ENCODE results near the gene SDC4. TPM values are rescaled to one million over a fixed set of nuclear protein-coding genes. Genes with fewer than 3 reads are reported as not detected.

SDC4 gene
- total and polyA plus RNA-seq, 7 experiments from 2014 or later: 0.21 to 46.7 (median 0.47) TPM; not detected in 1

- H3K4me3 Mint-ChIP-seq: no peak overlapping the region
- H3K9me3 Mint-ChIP-seq: peaks cover 0 to 1% (median 0%) of the 10 kb centered on the region in 11 donors
- H3K36me3 ChIP-seq (ENCODE audit: control insufficient read depth in 2 of 3, insufficient read depth in 3 of 3, low read length in 3 of 3): no peaks in the 10 kb centered on the region
- peaks cover 28 to 73% (median 65%) of the 10 kb centered on the region in 5 donors for H3K27me3 Mint-ChIP-seq
- H3K4me3 ChIP-seq (ENCODE audit: low read length): no peak overlapping the region
- POLR2A ChIA-PET: no interaction called here
- peaks cover 0 to 3% (median 0%) of the 10 kb centered on the region in 5 donors for H3K36me3 Mint-ChIP-seq
- no peaks in the 10 kb centered on the region for H3K4me1 ChIP-seq (ENCODE audit: control insufficient read depth in 2 of 2, insufficient read depth in 2 of 2, low read length in 2 of 2)
- intact Hi-C loops (cut with micrococcal nuclease): loop anchor here in 1 of 2 donors (5.0 kb wide), 1 partner anchor 300 kb away; no protein-coding TSS in a partner anchor
- ATAC-seq (no peak), DNase-seq (no peak)
- no peak overlapping the region for H3K27ac Mint-ChIP-seq
- no peak overlapping the region for H3K27ac ChIP-seq (ENCODE audit: low read depth, low read length)
- H3K27me3 ChIP-seq (ENCODE audit: control insufficient read depth in 2 of 2, insufficient read depth in 2 of 2, low read length in 2 of 2): no peaks in the 10 kb centered on the region
- CTCF ChIA-PET: interaction anchor here (0.6 to 1.0 kb wide), 3 partner anchors 19 to 147 kb away, joined by 3 to 6 read pairs (median 5); no protein-coding TSS in a partner anchor
- no peaks in the 10 kb centered on the region for H3K9me3 ChIP-seq (ENCODE audit: control insufficient read depth in 2 of 3, low read length in 3 of 3)
- peaks cover 7 to 24% (median 10%) of the 10 kb centered on the region in 7 donors for H3K4me1 Mint-ChIP-seq
Measured at GRCh38 chr20:45312241-45312640, 36.0 kb downstream of the SDC4 start.

- Histone ChIP-seq H3K4me1 (ENCODE audit: control insufficient read depth in 2 of 2, insufficient read depth in 2 of 2, low read length in 2 of 2) (no peaks in the 10 kb centered on the region), H3K36me3 (ENCODE audit: control insufficient read depth in 2 of 3, insufficient read depth in 3 of 3, low read length in 3 of 3) (no peaks in the 10 kb centered on the region), H3K4me3 (ENCODE audit: low read length) (no peak overlapping the region), H3K27me3 (ENCODE audit: control insufficient read depth in 2 of 2, insufficient read depth in 2 of 2, low read length in 2 of 2) (no peaks in the 10 kb centered on the region), H3K9me3 (ENCODE audit: control insufficient read depth in 2 of 3, low read length in 3 of 3) (no peaks in the 10 kb centered on the region), H3K27ac (ENCODE audit: low read depth, low read length) (no peak overlapping the region)
- H3K9me3 Mint-ChIP-seq: peaks cover 0 to 1% (median 0%) of the 10 kb centered on the region in 11 donors
- ChIA-PET CTCF (interaction anchor here (1.0 kb wide), 1 partner anchor 18 kb away, joined by 6 read pairs; no protein-coding TSS in a partner anchor), POLR2A (no interaction called here)
- DNase-seq: peak in 8 of 9 donors; percentile 37 to 73 (median 42)
- peaks cover 25 to 67% (median 62%) of the 10 kb centered on the region in 5 donors for H3K27me3 Mint-ChIP-seq
- peaks cover 7 to 24% (median 10%) of the 10 kb centered on the region in 7 donors for H3K4me1 Mint-ChIP-seq
- H3K27ac Mint-ChIP-seq: no peak overlapping the region
- peak; percentile 76 for ATAC-seq
- no peaks in the 10 kb centered on the region for H3K36me3 Mint-ChIP-seq
- H3K4me3 Mint-ChIP-seq: peak overlapping the region in 1 of 10 donors; percentile 10
- intact Hi-C loops (cut with micrococcal nuclease): loop anchor here in 1 of 2 donors (2.0 to 5.0 kb wide), 2 partner anchors 299 to 459 kb away; no protein-coding TSS in a partner anchor
Measured at GRCh38 chr20:45311589-45312211, 36.5 kb downstream of the SDC4 start.

- Mint-ChIP-seq H3K27ac (no peak overlapping the region), H3K9me3 (peaks cover 0 to 1% (median 0%) of the 10 kb centered on the region in 11 donors), H3K4me1 (peaks cover 7 to 18% (median 7%) of the 10 kb centered on the region in 7 donors), H3K36me3 (peaks cover 0 to 2% (median 0%) of the 10 kb centered on the region in 5 donors), H3K27me3 (peaks cover 17 to 60% (median 54%) of the 10 kb centered on the region in 5 donors), H3K4me3 (no peak overlapping the region)
- H3K9me3 ChIP-seq (ENCODE audit: control insufficient read depth in 2 of 3, low read length in 3 of 3): no peaks in the 10 kb centered on the region
- no peaks in the 10 kb centered on the region for H3K4me1 ChIP-seq (ENCODE audit: control insufficient read depth in 2 of 2, insufficient read depth in 2 of 2, low read length in 2 of 2)
- ATAC-seq: no peak
- H3K27me3 ChIP-seq (ENCODE audit: control insufficient read depth in 2 of 2, insufficient read depth in 2 of 2, low read length in 2 of 2): no peaks in the 10 kb centered on the region
- no peak overlapping the region for H3K4me3 ChIP-seq (ENCODE audit: low read length)
- intact Hi-C loops (cut with micrococcal nuclease): no loop called here
- POLR2A ChIA-PET: no interaction called here
- DNase-seq: no peak
- no peaks in the 10 kb centered on the region for H3K36me3 ChIP-seq (ENCODE audit: control insufficient read depth in 2 of 3, insufficient read depth in 3 of 3, low read length in 3 of 3)
- CTCF ChIA-PET: no interaction called here
- no peak overlapping the region for H3K27ac ChIP-seq (ENCODE audit: low read depth, low read length)
Measured at GRCh38 chr20:45309075-45309474, 39.1 kb downstream of the SDC4 start.

- Mint-ChIP-seq H3K4me1 (peaks cover 7 to 26% (median 10%) of the 10 kb centered on the region in 7 donors), H3K9me3 (peaks cover 0 to 1% (median 0%) of the 10 kb centered on the region in 11 donors), H3K27me3 (peaks cover 17 to 60% (median 53%) of the 10 kb centered on the region in 5 donors), H3K27ac (no peak within 1 kb of the TSS), H3K36me3 (peaks cover 0 to 7% (median 0%) of the 10 kb centered on the region in 5 donors), H3K4me3 (no peak within 1 kb of the TSS)
- H3K27ac ChIP-seq (ENCODE audit: low read depth, low read length): no peak within 1 kb of the TSS
- ChIA-PET CTCF (interaction anchor here (1.0 kb wide), 1 partner anchor 14 kb away, joined by 3 read pairs; no protein-coding TSS in a partner anchor), POLR2A (no interaction called here)
- no peaks in the 10 kb centered on the region for H3K9me3 ChIP-seq (ENCODE audit: control insufficient read depth in 2 of 3, low read length in 3 of 3)
- DNase-seq: no peak
- no peaks in the 10 kb centered on the region for H3K4me1 ChIP-seq (ENCODE audit: control insufficient read depth in 2 of 2, insufficient read depth in 2 of 2, low read length in 2 of 2)
- H3K27me3 ChIP-seq (ENCODE audit: control insufficient read depth in 2 of 2, insufficient read depth in 2 of 2, low read length in 2 of 2): no peaks in the 10 kb centered on the region
- no peak for ATAC-seq
- no peak within 1 kb of the TSS for H3K4me3 ChIP-seq (ENCODE audit: low read length)
- intact Hi-C loops (cut with micrococcal nuclease): no loop called here
- H3K36me3 ChIP-seq (ENCODE audit: control insufficient read depth in 2 of 3, insufficient read depth in 3 of 3, low read length in 3 of 3): no peaks in the 10 kb centered on the region
Measured at GRCh38 chr20:45308117-45308778, 40.0 kb downstream of the SDC4 start, which contains the start of gene MATN4. Gene MATN4, minus strand, starts transcription at chr20:45308299. Its CDS starts 2,717 bp downstream, at chr20:45305582.

GRCh38 chr20:45307076-45307640, 41.1 kb downstream of the SDC4 start:
- H3K4me3 ChIP-seq (ENCODE audit: low read length): no peak overlapping the region
- no peak overlapping the region for H3K27ac Mint-ChIP-seq
- intact Hi-C loops (cut with micrococcal nuclease): loop anchor here in 1 of 2 donors (2.0 kb wide), 1 partner anchor 464 kb away; no protein-coding TSS in a partner anchor
- peaks cover 17 to 71% (median 51%) of the 10 kb centered on the region in 5 donors for H3K27me3 Mint-ChIP-seq
- no peaks in the 10 kb centered on the region for H3K27me3 ChIP-seq (ENCODE audit: control insufficient read depth in 2 of 2, insufficient read depth in 2 of 2, low read length in 2 of 2)
- H3K4me1 ChIP-seq (ENCODE audit: control insufficient read depth in 2 of 2, insufficient read depth in 2 of 2, low read length in 2 of 2): no peaks in the 10 kb centered on the region
- no peaks in the 10 kb centered on the region for H3K36me3 ChIP-seq (ENCODE audit: control insufficient read depth in 2 of 3, insufficient read depth in 3 of 3, low read length in 3 of 3)
- no peak for DNase-seq
- peaks cover 6 to 30% (median 10%) of the 10 kb centered on the region in 7 donors for H3K4me1 Mint-ChIP-seq
- peaks cover 0 to 7% (median 0%) of the 10 kb centered on the region in 5 donors for H3K36me3 Mint-ChIP-seq
- POLR2A ChIA-PET: no interaction called here
- H3K27ac ChIP-seq (ENCODE audit: low read depth, low read length): no peak overlapping the region
- no peak for ATAC-seq
- H3K4me3 Mint-ChIP-seq: no peak overlapping the region
- no peaks in the 10 kb centered on the region for H3K9me3 ChIP-seq (ENCODE audit: control insufficient read depth in 2 of 3, low read length in 3 of 3)
- CTCF ChIA-PET: no interaction called here
- no peaks in the 10 kb centered on the region for H3K9me3 Mint-ChIP-seq

- POLR2A ChIA-PET: no interaction called here
- H3K27ac Mint-ChIP-seq: no peak within 1 kb of the TSS
- Histone ChIP-seq H3K27ac (ENCODE audit: low read depth, low read length) (no peak within 1 kb of the TSS), H3K27me3 (ENCODE audit: control insufficient read depth in 2 of 2, insufficient read depth in 2 of 2, low read length in 2 of 2) (no peaks in the 10 kb centered on the region), H3K36me3 (ENCODE audit: control insufficient read depth in 2 of 3, insufficient read depth in 3 of 3, low read length in 3 of 3) (no peaks in the 10 kb centered on the region), H3K4me3 (ENCODE audit: low read length) (no peak within 1 kb of the TSS), H3K9me3 (ENCODE audit: control insufficient read depth in 2 of 3, low read length in 3 of 3) (no peaks in the 10 kb centered on the region), H3K4me1 (ENCODE audit: control insufficient read depth in 2 of 2, insufficient read depth in 2 of 2, low read length in 2 of 2) (no peaks in the 10 kb centered on the region)
- H3K9me3 Mint-ChIP-seq: no peaks in the 10 kb centered on the region
- CTCF ChIA-PET: no interaction called here
- peaks cover 0 to 7% (median 0%) of the 10 kb centered on the region in 5 donors for H3K36me3 Mint-ChIP-seq
- intact Hi-C loops (cut with micrococcal nuclease): loop anchor here (1.0 to 2.0 kb wide), 2 partner anchors 464 to 465 kb away; no protein-coding TSS in a partner anchor
- H3K27me3 Mint-ChIP-seq: peaks cover 17 to 71% (median 47%) of the 10 kb centered on the region in 5 donors
- H3K4me3 Mint-ChIP-seq: no peak within 1 kb of the TSS
- H3K4me1 Mint-ChIP-seq: peaks cover 6 to 37% (median 10%) of the 10 kb centered on the region in 7 donors
- DNase-seq: peak in 4 of 9 donors; percentile 21 to 74 (median 31)
- no peak for ATAC-seq
Measured at GRCh38 chr20:45306431-45306982, 41.7 kb downstream of the SDC4 start, which contains the start of gene RBPJL. Gene RBPJL, plus strand, starts transcription at chr20:45306840. Its CDS starts 83 bp downstream, at chr20:45306923.
